ENCODE data around the gene BLNK. TPM values are rescaled to one million over a fixed set of nuclear protein-coding genes. Genes with fewer than 3 reads are reported as not detected.

The BLNK gene
- total RNA-seq, 2 donors from 2014 or later = 13.5 to 55.4 TPM

GRCh38 chr10:96283756-96284155 lies 12.4 kb upstream of the BLNK start:
- intact Hi-C loops (cut with DNase I) = no loop called here
- TF ChIP-seq POLR2A (IDR thresholded peaks at IDR 0.05) (no peak), CTCF (IDR thresholded peaks at IDR 0.05) (no peak)

GRCh38 chr10:96283351-96283750 lies 12.0 kb upstream of the BLNK start:
- ATAC-seq = no peak
- intact Hi-C loops (cut with DNase I) = no loop called here
- Histone ChIP-seq H3K4me1 (peaks cover 27% of the 10 kb centered on the region), H3K27me3 (no peaks in the 10 kb centered on the region), H3K36me3 (replicated peaks in 1 of 2; ENCODE audit: insufficient read depth in 1 of 2, low read depth in 2 of 2) (no peaks in the 10 kb centered on the region), H3K27ac (peak overlapping the region in 1 of 4 donors; percentile 24), H3K4me3 (no peak overlapping the region), H3K9me3 (no peaks in the 10 kb centered on the region)
- WGBS, 2 donors = 43 to 47% methylated on average over 2 of the region's 2 CpGs
- TF ChIP-seq CTCF (IDR thresholded peaks at IDR 0.05) (no peak), POLR2A (IDR thresholded peaks at IDR 0.05) (no peak)
- no peak for DNase-seq

More at GRCh38 chr10:96283756-96284155, 12.4 kb upstream of the BLNK start:
- H3K27ac ChIP-seq = peak overlapping the region in 1 of 4 donors; percentile 24
- H3K4me1 ChIP-seq = peaks cover 31% of the 10 kb centered on the region
- no peak overlapping the region for H3K4me3 ChIP-seq
- no peaks in the 10 kb centered on the region for H3K36me3 ChIP-seq (replicated peaks in 1 of 2; ENCODE audit: insufficient read depth in 1 of 2, low read depth in 2 of 2)
- no peaks in the 10 kb centered on the region for H3K27me3 ChIP-seq
- ATAC-seq (no peak), DNase-seq (no peak)
- no peaks in the 10 kb centered on the region for H3K9me3 ChIP-seq
- WGBS, 2 donors = 65 to 86% methylated on average over 6 of the region's 6 CpGs

- intact Hi-C loops (cut with DNase I) = no loop called here
- Histone ChIP-seq H3K9me3 (no peaks in the 10 kb centered on the region), H3K36me3 (replicated peaks in 1 of 2; ENCODE audit: insufficient read depth in 1 of 2, low read depth in 2 of 2) (no peaks in the 10 kb centered on the region), H3K27me3 (no peaks in the 10 kb centered on the region), H3K27ac (no peak overlapping the region), H3K4me3 (no peak overlapping the region), H3K4me1 (peaks cover 11% of the 10 kb centered on the region)
- no peak for TF ChIP-seq CTCF (IDR thresholded peaks at IDR 0.05)
- no peak for TF ChIP-seq POLR2A (IDR thresholded peaks at IDR 0.05)
- no peak for ATAC-seq
- 79 to 91% methylated on average over 3 of the region's 3 CpGs for WGBS, 2 donors
- DNase-seq = no peak
Measured at GRCh38 chr10:96281444-96282029, 10.2 kb upstream of the BLNK start.

- intact Hi-C loops (cut with DNase I) = no loop called here
- WGBS, 2 donors = 91 to 94% methylated on average over 2 of the region's 2 CpGs
- Histone ChIP-seq H3K9me3 (no peaks in the 10 kb centered on the region), H3K27me3 (no peaks in the 10 kb centered on the region), H3K4me1 (peaks cover 15% of the 10 kb centered on the region), H3K27ac (no peak overlapping the region), H3K36me3 (replicated peaks in 1 of 2; ENCODE audit: insufficient read depth in 1 of 2, low read depth in 2 of 2) (no peaks in the 10 kb centered on the region), H3K4me3 (no peak overlapping the region)
- no peak for DNase-seq
- TF ChIP-seq POLR2A (IDR thresholded peaks at IDR 0.05) = no peak
- no peak for TF ChIP-seq CTCF (IDR thresholded peaks at IDR 0.05)
- ATAC-seq = no peak
Measured at GRCh38 chr10:96280859-96281258, 9.5 kb upstream of the BLNK start.

- peaks cover 20% of the 10 kb centered on the region for H3K4me1 ChIP-seq
- H3K9me3 ChIP-seq = no peaks in the 10 kb centered on the region
- ATAC-seq (no peak), DNase-seq (no peak)
- TF ChIP-seq CTCF (IDR thresholded peaks at IDR 0.05) = no peak
- TF ChIP-seq POLR2A (IDR thresholded peaks at IDR 0.05) = no peak
- intact Hi-C loops (cut with DNase I) = no loop called here
- no peaks in the 10 kb centered on the region for H3K27me3 ChIP-seq
- WGBS, 2 donors = 95 to 98% methylated on average over 3 of the region's 3 CpGs
- no peaks in the 10 kb centered on the region for H3K36me3 ChIP-seq (replicated peaks in 1 of 2; ENCODE audit: insufficient read depth in 1 of 2, low read depth in 2 of 2)
- H3K27ac ChIP-seq = no peak overlapping the region
- no peak overlapping the region for H3K4me3 ChIP-seq
Measured at GRCh38 chr10:96279191-96279641, 7.8 kb upstream of the BLNK start.

All from body of pancreas (tissue), 4 donors.